ENCODE measurements around the gene CCDC201.

Gene CCDC201

DNA sequence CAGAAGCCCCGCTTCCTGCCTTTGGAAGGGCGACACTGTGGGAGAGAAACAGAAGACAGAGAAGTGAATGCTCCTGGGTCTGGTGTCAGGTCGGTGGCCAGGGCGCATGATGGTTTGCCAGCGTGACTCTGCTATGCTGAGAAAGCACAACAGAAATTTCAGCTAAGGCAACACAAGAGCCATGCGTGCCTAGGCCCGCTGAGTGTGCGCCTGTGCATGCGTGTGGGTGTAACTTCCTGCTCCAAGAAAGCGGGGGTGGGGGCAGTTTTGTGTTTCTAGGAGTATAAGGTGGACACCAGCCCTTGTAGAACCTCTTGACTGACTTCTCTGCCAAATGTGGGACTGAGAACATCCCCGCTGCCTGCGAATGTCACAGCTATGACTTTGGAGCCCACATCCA is 42.0 kb upstream of the CCDC201 start:
- Histone ChIP-seq H3K4me1 (ENCODE audit: control insufficient read depth, insufficient read depth, low read length, unreplicated experiment) (peaks cover 11% of the 10 kb centered on the region), H3K27ac (ENCODE audit: low read depth, low read length) (no peak overlapping the region), H3K36me3 (ENCODE audit: insufficient read depth, low read length) (no peaks in the 10 kb centered on the region), H2AFZ (ENCODE audit: low read length, unreplicated experiment) (no peak overlapping the region), H3K79me2 (ENCODE audit: control insufficient read depth, insufficient read depth, low read length, unreplicated experiment) (no peaks in the 10 kb centered on the region), H3K27me3 (ENCODE audit: insufficient read depth, low read length) (peaks cover 17% of the 10 kb centered on the region), H3K4me3 (ENCODE audit: low read depth, low read length) (no peak overlapping the region)

DNA sequence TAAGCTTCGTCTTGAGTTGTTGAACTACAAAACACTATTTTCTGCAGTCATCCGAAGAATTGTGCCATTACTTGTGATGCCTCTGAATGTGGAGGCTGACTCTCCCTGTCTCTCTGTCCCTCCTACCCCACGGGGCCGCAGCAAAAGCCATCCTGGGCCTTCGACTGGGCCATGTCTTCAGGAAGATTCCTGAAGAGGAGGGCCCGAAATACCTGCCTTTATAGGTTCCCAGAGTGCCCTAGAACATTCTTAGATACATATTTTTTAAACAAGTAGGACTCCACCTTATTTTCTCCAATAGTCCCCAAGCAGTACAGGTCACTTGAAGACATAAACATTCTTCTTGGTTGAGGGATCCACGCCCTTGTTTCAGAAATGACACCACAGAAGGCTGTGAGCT is 40.1 kb upstream of the CCDC201 start:
- Histone ChIP-seq H3K27me3 (ENCODE audit: insufficient read depth, low read length) (no peaks in the 10 kb centered on the region), H3K4me1 (ENCODE audit: control insufficient read depth, insufficient read depth, low read length, unreplicated experiment) (no peaks in the 10 kb centered on the region), H3K79me2 (ENCODE audit: control insufficient read depth, insufficient read depth, low read length, unreplicated experiment) (no peaks in the 10 kb centered on the region), H3K36me3 (ENCODE audit: insufficient read depth, low read length) (no peaks in the 10 kb centered on the region), H2AFZ (ENCODE audit: low read length, unreplicated experiment) (no peak overlapping the region), H3K27ac (ENCODE audit: low read depth, low read length) (no peak overlapping the region), H3K4me3 (ENCODE audit: low read depth, low read length) (no peak overlapping the region)

DNA sequence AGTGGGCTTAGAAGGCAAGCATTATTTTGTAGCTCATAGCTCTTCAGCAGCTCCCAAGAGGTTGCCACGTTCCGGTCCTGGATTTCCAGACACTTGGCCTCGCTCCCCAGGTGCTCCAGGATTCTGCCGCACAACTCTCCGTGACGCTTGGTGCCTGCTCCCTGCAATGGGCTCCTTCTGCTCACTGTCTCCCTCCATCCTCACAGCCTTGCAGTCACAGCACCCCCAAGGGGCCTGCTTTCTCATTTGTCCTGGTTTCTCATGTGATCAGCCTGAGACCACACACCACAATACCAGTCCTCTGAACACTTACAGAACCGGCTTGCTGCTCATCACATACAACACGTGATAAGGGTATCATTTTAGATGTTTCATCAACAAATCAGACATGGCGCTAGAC is 38.4 kb upstream of the CCDC201 start:
- Histone ChIP-seq H3K27me3 (ENCODE audit: insufficient read depth, low read length) (no peaks in the 10 kb centered on the region), H3K79me2 (ENCODE audit: control insufficient read depth, insufficient read depth, low read length, unreplicated experiment) (no peaks in the 10 kb centered on the region), H3K36me3 (ENCODE audit: insufficient read depth, low read length) (no peaks in the 10 kb centered on the region), H3K4me3 (ENCODE audit: low read depth, low read length) (no peak overlapping the region), H3K4me1 (ENCODE audit: control insufficient read depth, insufficient read depth, low read length, unreplicated experiment) (no peaks in the 10 kb centered on the region), H2AFZ (ENCODE audit: low read length, unreplicated experiment) (no peak overlapping the region), H3K27ac (ENCODE audit: low read depth, low read length) (no peak overlapping the region)

DNA sequence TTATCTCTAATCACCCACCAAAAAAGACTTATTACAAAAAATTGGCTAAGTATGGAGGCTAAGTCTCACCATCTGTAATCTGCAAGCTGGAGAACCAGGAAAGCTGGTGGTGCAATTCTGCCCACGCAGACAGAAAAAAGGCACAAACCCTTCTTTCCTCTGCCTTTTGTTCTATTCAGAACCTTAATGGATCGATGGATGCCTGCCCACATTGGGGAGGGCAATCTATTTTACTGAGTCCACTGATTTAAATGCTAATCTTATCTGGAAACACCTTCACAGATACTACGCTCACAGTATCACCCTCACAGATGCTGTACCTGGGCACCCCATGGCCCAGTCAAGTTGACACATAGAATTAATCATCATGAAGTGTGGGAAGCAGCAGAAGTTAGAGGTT is 38.0 kb upstream of the CCDC201 start:
- H2AFZ ChIP-seq (ENCODE audit: low read length, unreplicated experiment): no peak overlapping the region
- no peaks in the 10 kb centered on the region for H3K36me3 ChIP-seq (ENCODE audit: insufficient read depth, low read length)
- no peak overlapping the region for H3K27ac ChIP-seq (ENCODE audit: low read depth, low read length)
- no peaks in the 10 kb centered on the region for H3K27me3 ChIP-seq (ENCODE audit: insufficient read depth, low read length)
- H3K79me2 ChIP-seq (ENCODE audit: control insufficient read depth, insufficient read depth, low read length, unreplicated experiment): no peaks in the 10 kb centered on the region
- no peaks in the 10 kb centered on the region for H3K4me1 ChIP-seq (ENCODE audit: control insufficient read depth, insufficient read depth, low read length, unreplicated experiment)
- no peak overlapping the region for H3K4me3 ChIP-seq (ENCODE audit: low read depth, low read length)

DNA sequence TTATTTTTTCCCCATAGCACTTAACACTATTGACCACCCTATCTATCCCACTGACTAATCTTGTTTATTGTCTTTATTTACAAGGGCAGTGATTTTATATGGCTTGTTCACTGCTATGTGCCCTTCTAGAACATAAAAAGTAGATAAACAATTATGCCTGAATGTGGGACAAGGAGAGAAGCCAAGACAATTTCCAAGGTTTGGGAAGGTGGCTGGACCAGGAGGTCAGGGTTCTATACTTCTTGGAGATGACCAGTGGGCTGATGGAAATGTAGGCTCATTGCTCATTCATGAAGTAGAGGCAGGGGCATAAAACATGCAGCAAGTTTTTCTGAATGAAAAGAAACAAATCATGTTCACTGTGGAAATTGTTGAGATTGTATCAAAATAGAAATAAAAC is 36.7 kb upstream of the CCDC201 start:
- Histone ChIP-seq H3K4me3 (ENCODE audit: low read depth, low read length) (no peak overlapping the region), H3K4me1 (ENCODE audit: control insufficient read depth, insufficient read depth, low read length, unreplicated experiment) (no peaks in the 10 kb centered on the region), H3K36me3 (ENCODE audit: insufficient read depth, low read length) (no peaks in the 10 kb centered on the region), H3K27ac (ENCODE audit: low read depth, low read length) (no peak overlapping the region), H3K79me2 (ENCODE audit: control insufficient read depth, insufficient read depth, low read length, unreplicated experiment) (no peaks in the 10 kb centered on the region), H3K27me3 (ENCODE audit: insufficient read depth, low read length) (no peaks in the 10 kb centered on the region), H2AFZ (ENCODE audit: low read length, unreplicated experiment) (no peak overlapping the region)

DNA sequence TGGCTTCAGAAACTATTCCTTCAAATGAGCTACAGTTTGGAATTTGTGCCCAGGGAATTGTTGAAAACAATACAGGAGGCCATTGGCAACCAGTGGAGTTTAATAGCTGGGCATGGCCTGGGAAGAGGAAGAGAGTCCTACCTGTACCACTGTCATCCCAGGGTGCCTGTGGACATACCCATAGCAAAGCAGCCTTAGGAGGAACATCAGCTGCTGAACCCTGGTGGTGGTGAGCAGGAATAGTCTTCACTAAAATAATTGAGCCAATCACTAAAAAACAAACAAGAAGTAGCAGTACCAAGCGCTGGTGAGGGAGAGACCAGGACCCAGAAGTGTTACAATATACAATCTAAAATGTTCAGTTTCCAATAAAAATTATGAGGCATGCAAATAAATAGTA is 29.9 kb upstream of the CCDC201 start:
- Histone ChIP-seq H3K36me3 (ENCODE audit: insufficient read depth, low read length) (no peaks in the 10 kb centered on the region), H2AFZ (ENCODE audit: low read length, unreplicated experiment) (no peak overlapping the region)

DNA sequence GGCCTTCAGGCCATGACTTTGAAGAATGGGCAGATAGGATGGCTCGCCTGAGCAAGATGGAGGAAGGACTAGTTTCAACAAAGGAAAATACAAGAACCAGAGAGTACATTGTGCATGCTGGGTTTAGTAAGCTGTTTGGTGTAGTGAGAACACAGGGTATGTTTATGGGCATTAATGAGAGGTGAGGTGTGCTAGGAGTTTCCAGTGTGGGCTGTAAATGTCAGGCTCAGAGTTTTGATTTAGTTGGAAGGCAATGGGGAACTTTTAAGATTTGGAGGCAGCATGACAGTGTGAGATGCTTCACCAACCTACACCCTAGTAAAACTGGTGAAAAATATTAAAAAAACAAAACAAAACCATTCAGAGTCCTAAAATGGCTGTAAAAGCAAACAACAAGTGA is 28.7 kb upstream of the CCDC201 start:
- Histone ChIP-seq H3K36me3 (ENCODE audit: insufficient read depth, low read length) (no peaks in the 10 kb centered on the region), H3K4me3 (ENCODE audit: low read depth, low read length) (no peak overlapping the region), H3K27me3 (ENCODE audit: insufficient read depth, low read length) (0 out of 2 replicates have a peak, but pooled peaks cover 6% of the 10 kb centered on the region), H3K27ac (ENCODE audit: low read depth, low read length) (no peak overlapping the region), H2AFZ (ENCODE audit: low read length, unreplicated experiment) (no peak overlapping the region), H3K79me2 (ENCODE audit: control insufficient read depth, insufficient read depth, low read length, unreplicated experiment) (no peaks in the 10 kb centered on the region), H3K4me1 (ENCODE audit: control insufficient read depth, insufficient read depth, low read length, unreplicated experiment) (no peaks in the 10 kb centered on the region)

More for the DNA sequence above, 29.9 kb upstream of the CCDC201 start:
- Histone ChIP-seq H3K4me1 (ENCODE audit: control insufficient read depth, insufficient read depth, low read length, unreplicated experiment) (no peaks in the 10 kb centered on the region), H3K27me3 (ENCODE audit: insufficient read depth, low read length) (0 out of 2 replicates have a peak, but pooled peaks cover 6% of the 10 kb centered on the region), H3K4me3 (ENCODE audit: low read depth, low read length) (no peak overlapping the region), H3K79me2 (ENCODE audit: control insufficient read depth, insufficient read depth, low read length, unreplicated experiment) (no peaks in the 10 kb centered on the region), H3K27ac (ENCODE audit: low read depth, low read length) (no peak overlapping the region)

DNA sequence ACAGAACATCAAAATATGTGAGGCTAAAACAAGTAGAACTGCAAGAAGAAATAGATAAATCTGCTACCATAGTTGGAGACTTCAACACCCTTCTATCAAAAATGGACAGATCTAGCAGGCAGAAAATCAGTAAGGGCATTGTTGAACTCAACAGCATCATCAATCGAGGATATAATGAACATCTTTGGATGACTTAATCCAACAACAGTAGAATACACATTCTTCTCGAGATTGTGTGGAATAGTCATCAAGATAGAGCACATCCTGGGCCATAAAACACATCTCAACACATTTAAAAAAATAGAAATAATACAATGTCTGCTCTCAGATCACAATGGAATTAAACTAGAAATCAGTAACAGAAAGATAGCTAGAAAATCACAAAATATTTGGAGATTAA is 25.3 kb upstream of the CCDC201 start:
- no peaks in the 10 kb centered on the region for H3K79me2 ChIP-seq (ENCODE audit: control insufficient read depth, insufficient read depth, low read length, unreplicated experiment)
- no peaks in the 10 kb centered on the region for H3K4me1 ChIP-seq (ENCODE audit: control insufficient read depth, insufficient read depth, low read length, unreplicated experiment)
- H3K36me3 ChIP-seq (ENCODE audit: insufficient read depth, low read length): no peaks in the 10 kb centered on the region
- 0 out of 2 replicates have a peak, but pooled peaks cover 6% of the 10 kb centered on the region for H3K27me3 ChIP-seq (ENCODE audit: insufficient read depth, low read length)
- H3K4me3 ChIP-seq (ENCODE audit: low read depth, low read length): no peak overlapping the region
- no peak overlapping the region for H2AFZ ChIP-seq (ENCODE audit: low read length, unreplicated experiment)
- H3K27ac ChIP-seq (ENCODE audit: low read depth, low read length): no peak overlapping the region

DNA sequence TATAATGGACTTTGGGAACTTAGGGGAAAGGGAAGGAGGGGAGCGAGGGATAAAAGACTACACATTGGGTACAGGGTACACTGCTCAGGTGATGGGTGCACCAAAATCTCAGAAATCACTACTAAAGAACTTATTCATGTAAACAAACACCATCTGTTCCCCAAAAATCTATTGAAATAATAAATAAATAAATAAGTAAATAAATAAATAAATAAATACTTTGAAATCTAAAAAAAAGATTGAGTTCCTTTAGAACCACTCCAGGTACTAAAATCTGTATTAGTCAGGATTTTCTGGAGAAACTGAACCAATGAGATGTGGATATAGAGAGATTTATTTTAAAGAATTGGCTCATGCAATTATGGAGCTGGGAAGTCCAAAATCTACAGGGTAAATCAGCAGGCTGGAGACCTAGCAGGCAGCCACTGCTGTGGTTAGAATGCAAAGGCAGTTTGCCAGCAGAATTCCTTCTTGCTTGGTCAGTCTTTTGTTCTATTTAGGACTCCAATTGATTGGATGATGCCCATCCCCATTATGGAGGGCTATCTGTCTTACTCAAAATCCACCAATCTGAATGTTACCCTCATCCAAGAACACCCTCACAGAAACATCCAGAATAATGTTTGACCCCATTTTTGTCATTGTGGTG is 24.3 kb upstream of the CCDC201 start:
- Histone ChIP-seq H2AFZ (ENCODE audit: low read length, unreplicated experiment) (no peak overlapping the region), H3K27me3 (ENCODE audit: insufficient read depth, low read length) (0 out of 2 replicates have a peak, but pooled peaks cover 6% of the 10 kb centered on the region), H3K27ac (ENCODE audit: low read depth, low read length) (no peak overlapping the region), H3K4me3 (ENCODE audit: low read depth, low read length) (no peak overlapping the region), H3K79me2 (ENCODE audit: control insufficient read depth, insufficient read depth, low read length, unreplicated experiment) (no peaks in the 10 kb centered on the region), H3K36me3 (ENCODE audit: insufficient read depth, low read length) (no peaks in the 10 kb centered on the region), H3K4me1 (ENCODE audit: control insufficient read depth, insufficient read depth, low read length, unreplicated experiment) (no peaks in the 10 kb centered on the region)

DNA sequence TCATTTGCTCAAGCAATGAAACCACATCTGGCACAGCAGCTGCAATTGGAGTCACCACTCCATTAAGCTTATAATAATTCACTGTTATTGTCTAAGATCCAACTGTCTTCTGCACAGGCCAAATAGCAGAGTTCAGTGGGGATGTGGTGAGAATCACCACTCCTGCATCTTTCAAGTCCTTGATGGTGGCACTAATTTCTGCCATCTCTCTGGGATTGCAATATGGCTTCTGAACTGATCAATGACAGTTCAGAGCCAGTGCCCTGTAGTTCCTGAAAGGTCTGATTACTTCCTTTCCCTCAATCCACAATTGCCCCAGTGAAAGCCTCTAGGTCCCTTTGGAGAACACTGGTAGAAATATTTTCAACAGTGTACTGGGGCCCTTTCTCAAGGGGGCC is 21.8 kb upstream of the CCDC201 start:
- Histone ChIP-seq H3K79me2 (ENCODE audit: control insufficient read depth, insufficient read depth, low read length, unreplicated experiment) (no peaks in the 10 kb centered on the region), H2AFZ (ENCODE audit: low read length, unreplicated experiment) (no peak overlapping the region), H3K27me3 (ENCODE audit: insufficient read depth, low read length) (peaks cover 3% of the 10 kb centered on the region; the same call in 1 of the 2 replicates), H3K4me1 (ENCODE audit: control insufficient read depth, insufficient read depth, low read length, unreplicated experiment) (no peaks in the 10 kb centered on the region), H3K36me3 (ENCODE audit: insufficient read depth, low read length) (no peaks in the 10 kb centered on the region), H3K27ac (ENCODE audit: low read depth, low read length) (no peak overlapping the region), H3K4me3 (ENCODE audit: low read depth, low read length) (no peak overlapping the region)

DNA sequence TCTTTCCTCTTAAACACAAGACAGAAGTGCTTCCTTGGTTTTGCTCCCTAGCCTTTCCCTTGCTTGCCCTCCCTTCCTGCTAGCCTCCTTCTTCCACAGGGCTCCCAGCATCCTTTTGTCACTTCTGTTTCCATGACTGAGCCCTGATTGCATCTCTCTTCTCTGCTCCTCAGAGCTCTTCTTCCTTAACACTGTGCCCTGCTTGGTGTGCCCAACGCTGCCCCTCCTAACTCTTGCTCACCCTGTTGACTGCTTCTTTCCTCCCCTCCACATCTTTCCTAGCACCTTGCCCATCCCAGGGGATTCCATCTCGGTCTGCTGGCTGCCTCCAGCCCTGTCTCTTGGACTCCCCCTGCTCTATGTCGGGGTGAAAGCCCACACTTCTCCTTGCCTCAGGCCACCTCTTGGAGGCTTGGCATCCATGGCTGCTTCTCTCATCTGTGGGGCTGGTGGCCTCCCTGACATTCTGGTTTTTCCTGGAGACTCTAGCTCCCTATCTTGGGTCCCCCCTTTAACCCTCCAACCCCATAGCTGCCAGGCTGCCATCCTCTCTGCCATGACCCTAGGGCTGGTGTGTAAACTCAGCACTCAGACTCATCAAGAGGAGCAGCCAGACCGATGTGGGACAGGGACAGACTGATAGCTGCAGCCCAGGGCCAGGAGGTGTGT is 21.2 kb upstream of the CCDC201 start:
- peaks cover 8% of the 10 kb centered on the region for H3K27me3 ChIP-seq (ENCODE audit: insufficient read depth, low read length)
- H2AFZ ChIP-seq (ENCODE audit: low read length, unreplicated experiment): no peak overlapping the region
- no peaks in the 10 kb centered on the region for H3K79me2 ChIP-seq (ENCODE audit: control insufficient read depth, insufficient read depth, low read length, unreplicated experiment)
- no peak overlapping the region for H3K4me3 ChIP-seq (ENCODE audit: low read depth, low read length)
- no peaks in the 10 kb centered on the region for H3K4me1 ChIP-seq (ENCODE audit: control insufficient read depth, insufficient read depth, low read length, unreplicated experiment)
- H3K27ac ChIP-seq (ENCODE audit: low read depth, low read length): no peak overlapping the region
- no peaks in the 10 kb centered on the region for H3K36me3 ChIP-seq (ENCODE audit: insufficient read depth, low read length)
